CD4-positive, alpha-beta T cell treated with Interleukin-6 at 100 ng/mL for 8 hours (primary cell): ENCODE measurements around the gene MIEF1.
A peak's percentile ranks its signal among the peaks of the same experiment; 100 is the strongest.
"Not testable (repeated sequence)": the region's sequence is repeated elsewhere in the genome, so short reads cannot be mapped to it uniquely, and the experiment has no call there.

Source experiments
- DNase-seq: peaks from one replicate; pipeline ENCODE4 v3.0.0-alpha.2; 2020; ENCODE audit warnings: mixed read lengths, low spot score

The MIEF1 gene

GRCh38 chr22:39489094-39490068 lies 12.7 kb upstream of the MIEF1 start:
- DNase-seq, result no peak

DNA sequence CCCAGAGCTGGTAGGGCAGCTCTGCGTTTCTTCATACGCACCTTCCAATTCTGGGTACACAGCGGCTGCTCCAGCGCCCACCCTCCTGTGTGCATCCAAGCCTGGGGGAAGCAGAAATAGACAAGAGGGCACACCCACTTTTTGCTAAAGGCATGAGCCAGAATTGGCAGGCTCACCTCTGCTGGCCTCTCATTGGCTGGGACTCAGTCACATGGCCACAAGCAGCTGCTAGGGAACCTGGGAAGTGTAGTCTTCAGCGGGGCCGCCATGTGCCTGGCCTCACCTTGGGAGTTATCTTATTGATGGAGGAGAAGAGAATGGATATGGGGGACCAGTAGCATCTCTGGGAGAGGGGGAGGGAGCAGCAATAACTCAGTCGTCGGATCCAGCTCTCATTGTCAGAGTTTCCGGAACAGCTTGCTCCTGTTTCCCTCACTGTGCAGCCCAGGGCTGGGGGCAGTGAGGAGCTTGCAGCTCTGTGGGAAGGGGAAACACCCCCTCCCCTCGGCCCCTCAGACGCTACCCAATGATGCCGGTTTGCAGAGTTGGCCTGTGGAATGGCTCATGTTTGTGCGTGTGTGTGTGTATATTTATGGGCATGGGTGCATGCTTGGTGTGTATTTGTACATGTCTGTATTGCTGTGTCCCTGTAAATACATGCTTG lies 11.8 kb upstream of the MIEF1 start:
- DNase-seq, result peak; percentile 76

GRCh38 chr22:39490966-39491680 lies 11.0 kb upstream of the MIEF1 start:
- DNase-seq, result no peak

- DNase-seq, result no peak
Observed at GRCh38 chr22:39491696-39492095, 10.4 kb upstream of the MIEF1 start.

DNA sequence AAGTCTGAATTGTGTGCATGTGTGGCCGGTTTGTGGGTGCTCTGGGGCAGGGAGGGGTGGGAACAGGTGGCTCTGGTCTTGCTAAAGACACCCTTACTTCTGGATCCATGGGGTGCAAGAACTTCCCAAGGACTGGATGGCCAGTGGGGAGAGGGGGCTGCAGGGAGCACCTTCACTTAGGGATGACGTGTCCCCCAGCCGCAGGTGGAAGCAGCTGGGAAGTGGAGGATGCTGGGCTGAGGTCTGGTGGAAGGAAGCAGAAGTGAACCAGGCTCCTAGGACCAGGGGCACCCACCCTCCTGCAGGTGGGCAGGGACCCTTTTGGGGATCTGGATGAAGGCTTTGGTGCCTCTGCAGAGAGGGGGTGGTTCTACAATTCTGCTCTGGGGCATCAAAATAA lies 9.9 kb upstream of the MIEF1 start:
- DNase-seq, result no peak

DNA sequence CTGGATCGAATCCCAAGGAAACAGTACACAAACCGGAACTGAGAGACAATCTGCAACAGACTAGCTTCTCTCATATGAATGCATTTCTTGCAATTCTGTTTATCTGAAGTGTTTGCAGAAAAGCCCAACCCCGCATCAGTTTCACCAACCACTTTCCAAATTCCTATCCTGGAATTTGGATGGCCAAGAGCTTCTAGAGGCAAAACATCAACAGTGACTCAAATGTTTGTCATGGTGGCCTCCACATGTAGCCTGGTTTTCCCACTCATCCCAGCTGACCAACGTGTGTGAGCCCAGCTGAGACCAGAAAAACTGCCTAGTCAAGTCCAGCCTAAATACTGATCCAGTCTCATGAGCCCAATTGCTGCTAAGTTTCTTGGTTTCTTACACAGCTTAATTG lies 8.3 kb upstream of the MIEF1 start:
- DNase-seq, result no peak

GRCh38 chr22:39494471-39495120 lies 7.5 kb upstream of the MIEF1 start:
- no peak for DNase-seq

DNA sequence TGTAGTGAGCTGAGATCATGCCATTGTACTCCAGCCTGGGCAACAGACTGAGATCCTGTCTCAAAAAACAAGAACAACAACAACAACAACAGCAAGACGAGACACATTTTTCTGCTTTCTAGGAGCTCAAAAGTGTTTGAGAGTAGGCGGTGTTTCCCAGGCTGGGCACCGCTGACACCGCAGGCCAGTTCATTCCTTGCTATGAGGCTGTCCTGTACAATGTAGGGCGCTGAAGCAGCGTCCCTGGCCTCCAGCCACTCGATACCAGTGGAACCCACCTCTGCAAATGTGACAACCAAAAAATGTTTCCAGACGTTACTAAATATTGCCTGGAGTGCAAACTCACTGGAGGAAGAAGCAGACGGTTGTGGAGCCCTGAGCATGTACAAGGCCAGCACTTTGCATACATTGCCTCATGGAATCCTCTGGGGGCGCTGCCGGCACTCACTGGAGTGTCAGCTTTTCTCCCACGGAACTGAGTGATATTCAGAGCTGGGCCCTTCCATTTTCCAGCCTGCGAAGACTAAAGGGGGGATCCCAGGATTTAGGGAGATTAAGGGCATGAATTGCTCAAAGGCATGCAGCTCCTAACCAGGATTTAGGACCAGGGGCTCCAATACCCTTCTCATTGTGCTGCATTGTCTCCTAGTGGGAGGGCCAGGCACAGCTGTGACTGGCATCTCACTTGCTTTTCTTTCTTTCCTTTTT lies 5.8 kb upstream of the MIEF1 start:
- peak; percentile 53 for DNase-seq

DNA sequence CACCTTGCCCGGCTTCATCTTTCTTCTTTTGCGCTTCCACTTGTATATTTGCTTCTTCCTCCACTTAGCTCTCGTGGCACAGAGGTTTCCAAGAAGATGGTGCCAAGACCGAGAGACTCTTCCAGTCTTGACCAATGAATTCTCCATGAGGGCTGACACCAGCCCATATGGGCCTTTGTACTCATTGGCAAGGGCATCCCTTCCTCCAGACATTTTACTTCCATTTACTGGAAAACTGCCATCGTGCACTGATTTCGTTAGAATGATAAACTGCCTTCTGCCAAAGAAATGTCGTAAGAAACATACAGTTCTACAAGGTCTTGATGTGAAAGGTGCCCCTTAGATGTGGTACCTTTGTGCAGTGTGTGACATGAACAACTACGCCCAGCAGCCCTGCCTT lies 4.7 kb upstream of the MIEF1 start:
- DNase-seq, result no peak

- DNase-seq, result no peak
Observed at GRCh38 chr22:39498368-39498767, 3.7 kb upstream of the MIEF1 start.

DNA sequence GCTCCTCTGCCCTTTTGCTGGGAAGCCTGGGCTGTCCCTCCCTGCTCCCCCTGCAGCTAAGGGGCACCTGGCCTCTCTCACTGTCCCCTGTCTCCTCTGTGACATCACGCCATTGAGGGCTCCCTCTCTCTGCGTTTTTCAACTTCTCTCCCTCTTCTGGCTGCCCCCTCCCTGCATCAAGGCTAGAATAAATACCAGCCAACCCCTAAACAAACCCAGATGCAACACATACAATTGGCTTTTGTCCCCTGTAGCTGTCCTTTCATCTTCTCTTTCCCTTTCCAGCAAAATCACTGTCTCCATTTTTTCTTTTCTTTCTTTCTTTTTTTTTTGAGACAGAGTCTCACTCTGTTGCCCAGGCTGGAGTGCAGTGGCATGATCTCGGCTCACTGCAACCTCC lies 3.3 kb upstream of the MIEF1 start:
- no peak for DNase-seq

DNA sequence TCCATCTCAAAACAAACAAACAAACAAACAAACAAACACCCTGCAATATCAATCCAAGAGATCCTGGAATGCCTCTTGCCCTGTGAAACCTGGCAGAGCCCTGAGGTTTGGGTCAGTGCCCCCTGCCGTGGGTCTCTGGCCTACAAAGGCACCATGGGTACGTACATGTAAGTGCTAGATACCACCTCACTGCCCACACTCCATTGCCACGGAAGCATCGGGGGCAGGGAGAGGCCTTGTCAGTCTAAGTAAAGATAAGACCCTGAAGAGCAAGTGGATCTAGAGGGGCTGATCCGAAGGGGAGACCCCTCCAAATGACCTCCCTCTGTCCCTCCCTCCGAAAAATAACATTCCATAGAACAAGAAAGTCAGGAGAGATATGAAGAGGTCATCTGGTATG lies 2.0 kb upstream of the MIEF1 start:
- no peak for DNase-seq

DNA sequence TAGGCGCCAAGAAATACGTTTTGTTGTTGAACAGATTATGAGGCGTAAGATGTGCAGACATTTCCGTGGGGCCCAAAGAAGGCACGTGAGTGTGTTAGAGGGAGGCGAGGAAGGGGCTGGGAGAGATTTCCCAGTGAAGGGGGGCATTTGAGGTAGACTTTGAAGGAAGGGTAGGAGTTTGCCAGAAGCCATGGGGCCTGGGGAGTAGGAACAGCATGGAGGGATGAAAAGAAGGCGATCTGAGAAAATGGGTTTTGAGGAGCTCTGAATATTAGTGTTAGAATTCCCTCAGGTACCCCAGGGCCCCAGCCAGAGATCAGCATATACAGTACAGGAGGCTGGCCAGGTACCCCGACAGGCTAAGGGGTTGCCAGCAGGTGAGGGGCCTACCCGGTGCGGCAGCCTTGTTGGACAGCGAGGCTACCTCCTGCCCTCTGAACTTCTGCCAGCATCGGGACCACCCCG lies 414 bp upstream of the MIEF1 start:
- DNase-seq, result no peak

GRCh38 chr22:39502789-39503409 lies 809 bp downstream of the MIEF1 start:
- DNase-seq, result no peak

DNA sequence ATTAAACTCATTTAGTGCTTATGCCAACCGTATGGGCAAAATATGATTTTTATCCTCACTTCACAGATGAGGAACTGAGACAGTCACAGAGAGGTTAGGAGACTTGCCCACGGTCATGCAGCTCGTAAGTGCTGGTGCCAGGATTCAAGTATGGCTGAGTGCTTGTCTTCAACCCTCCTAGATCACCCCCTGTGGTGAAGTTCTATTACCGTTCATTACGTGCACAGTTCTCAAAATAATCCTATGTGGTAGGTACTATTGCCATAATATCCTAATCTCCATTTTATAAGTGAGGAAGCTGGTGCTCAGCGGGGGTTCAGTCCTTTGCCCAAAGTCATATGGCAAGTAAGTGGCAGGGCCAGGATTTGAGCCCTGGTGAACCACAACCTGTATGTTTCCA lies 1.5 kb downstream of the MIEF1 start:
- no peak for DNase-seq

- DNase-seq, result no peak
Observed at GRCh38 chr22:39504071-39504470, 2.0 kb downstream of the MIEF1 start.

- not testable (repeated sequence) for DNase-seq
Observed at GRCh38 chr22:39507021-39507420, 4.9 kb downstream of the MIEF1 start.

DNA sequence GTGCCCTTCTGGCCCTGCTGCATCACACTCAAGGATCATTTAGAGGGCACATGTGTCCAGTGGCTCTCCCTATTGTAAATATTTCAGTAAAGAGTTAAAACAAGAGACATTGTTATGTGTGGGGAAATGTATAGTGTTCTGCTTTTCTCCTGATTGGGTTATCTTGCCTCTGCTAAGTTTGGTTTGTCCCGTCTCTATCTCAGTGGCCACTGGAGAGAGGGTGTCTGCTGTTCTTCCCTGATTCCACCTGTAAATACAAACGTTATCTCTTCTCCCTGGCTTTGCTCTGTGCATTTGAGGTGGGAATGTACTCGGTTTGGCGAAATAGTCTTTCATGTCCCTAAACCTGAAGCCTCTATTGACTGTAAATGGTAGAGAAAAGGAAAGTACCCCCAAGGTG lies 6.3 kb downstream of the MIEF1 start:
- no peak for DNase-seq

DNA sequence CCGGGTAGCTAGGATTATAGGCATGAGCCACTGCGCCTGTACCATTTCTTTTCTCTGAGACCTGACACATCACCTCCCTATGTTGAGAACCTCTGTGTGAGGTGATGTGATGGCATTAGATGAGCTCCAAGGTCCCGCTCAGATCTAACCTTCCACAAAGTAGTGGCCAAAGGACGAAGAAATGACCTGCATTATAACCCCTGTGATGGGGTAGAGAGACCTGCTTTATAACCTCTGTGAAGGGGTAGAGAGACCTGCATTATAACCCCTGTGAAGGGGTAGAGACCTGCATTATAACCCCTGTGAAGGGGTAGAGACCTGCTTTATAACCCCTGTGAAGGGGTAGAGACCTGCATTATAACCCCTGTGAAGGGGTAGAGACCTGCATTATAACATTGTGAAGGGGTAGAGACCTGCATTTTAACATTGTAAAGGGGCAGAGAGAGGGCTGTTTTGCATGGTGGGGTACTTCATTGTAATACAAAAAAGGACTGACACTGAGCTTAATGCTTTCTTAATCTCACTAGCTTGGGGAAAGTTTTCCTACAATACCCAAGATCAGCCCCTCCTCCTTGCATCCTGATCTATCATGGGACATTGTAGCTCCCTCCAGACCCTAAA lies 8.5 kb downstream of the MIEF1 start:
- no peak for DNase-seq

DNA sequence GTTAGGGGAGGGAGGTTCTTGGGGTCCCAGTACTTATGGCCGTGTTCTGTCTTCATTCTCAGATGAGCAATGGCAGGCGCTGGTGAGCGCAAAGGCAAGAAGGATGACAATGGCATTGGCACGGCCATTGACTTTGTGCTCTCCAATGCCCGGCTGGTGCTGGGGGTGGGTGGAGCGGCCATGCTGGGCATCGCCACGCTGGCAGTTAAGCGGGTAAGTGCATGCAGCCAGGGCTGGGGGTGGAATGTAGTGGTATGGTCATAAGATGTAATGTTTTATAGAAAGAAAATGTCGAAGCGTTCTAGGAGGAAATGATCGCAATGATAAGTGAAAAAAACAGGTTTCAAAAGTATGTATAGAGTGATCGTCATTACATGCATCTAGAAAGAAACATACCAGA lies 9.1 kb downstream of the MIEF1 start:
- no peak for DNase-seq

- DNase-seq, result no peak
Observed at GRCh38 chr22:39512026-39512425, 9.9 kb downstream of the MIEF1 start.
